Measurements from ENCODE around the gene PSMG3.
A peak's percentile ranks its signal among the peaks of the same experiment; 100 is the strongest.

GRCh38 chr7:1555046-1555812, 14.6 kb downstream of the PSMG3 start:
- TF ChIP-seq CTCF (IDR thresholded peaks at IDR 0.05), result peak in 1 of 4 experiments; percentile 18
- TF ChIP-seq POLR2A (IDR thresholded peaks at IDR 0.05), result peak; percentile 35
- peak; percentile 51 for TF ChIP-seq POLR2AphosphoS5 (IDR thresholded peaks at IDR 0.05)

Measured in prostate gland (tissue), 2 donors.